Sciatic nerve (tissue), 2 donors: ENCODE measurements around the gene APOBEC3B. TPM values are rescaled to one million over a fixed set of nuclear protein-coding genes. Genes with fewer than 3 reads are reported as not detected.
"Not testable (repeated sequence)": the region's sequence is repeated elsewhere in the genome, so short reads cannot be mapped to it uniquely, and the experiment has no call there.

Experiments
- ATAC-seq: fragments of 200-7000 bp; cut with Tn5 transposase; one replicate; pipeline ENCODE4 v1.9.1; 2020; ENCODE audit warnings: mild to moderate bottlenecking, moderate library complexity
- DNase-seq: peaks from one replicate; pipeline ENCODE4 v3.0.0-alpha.2; 2020; ENCODE audit warnings: low spot score
- intact Hi-C: fragments of 100-400 bp; cut with DNase I; formaldehyde crosslinking; loops from one replicate; pipeline ENCODE4 v1.14.2; 2022
- total RNA-seq: library from RNA; stranded (reverse); fragmentation: NEBNext Ultra II Directional; extraction: Animal tissue kit (Norgen Biotek cat#: 25700); gene quantifications from one replicate; pipeline ENCODE4 v1.2.1, GENCODE V29; 2021
- donor health status: DM: no; HTN: no; CAD: no.
- donor health status: DM: no; HTN: no; CAD: no.

The APOBEC3B gene
- total RNA-seq = 2.2 TPM

DNA sequence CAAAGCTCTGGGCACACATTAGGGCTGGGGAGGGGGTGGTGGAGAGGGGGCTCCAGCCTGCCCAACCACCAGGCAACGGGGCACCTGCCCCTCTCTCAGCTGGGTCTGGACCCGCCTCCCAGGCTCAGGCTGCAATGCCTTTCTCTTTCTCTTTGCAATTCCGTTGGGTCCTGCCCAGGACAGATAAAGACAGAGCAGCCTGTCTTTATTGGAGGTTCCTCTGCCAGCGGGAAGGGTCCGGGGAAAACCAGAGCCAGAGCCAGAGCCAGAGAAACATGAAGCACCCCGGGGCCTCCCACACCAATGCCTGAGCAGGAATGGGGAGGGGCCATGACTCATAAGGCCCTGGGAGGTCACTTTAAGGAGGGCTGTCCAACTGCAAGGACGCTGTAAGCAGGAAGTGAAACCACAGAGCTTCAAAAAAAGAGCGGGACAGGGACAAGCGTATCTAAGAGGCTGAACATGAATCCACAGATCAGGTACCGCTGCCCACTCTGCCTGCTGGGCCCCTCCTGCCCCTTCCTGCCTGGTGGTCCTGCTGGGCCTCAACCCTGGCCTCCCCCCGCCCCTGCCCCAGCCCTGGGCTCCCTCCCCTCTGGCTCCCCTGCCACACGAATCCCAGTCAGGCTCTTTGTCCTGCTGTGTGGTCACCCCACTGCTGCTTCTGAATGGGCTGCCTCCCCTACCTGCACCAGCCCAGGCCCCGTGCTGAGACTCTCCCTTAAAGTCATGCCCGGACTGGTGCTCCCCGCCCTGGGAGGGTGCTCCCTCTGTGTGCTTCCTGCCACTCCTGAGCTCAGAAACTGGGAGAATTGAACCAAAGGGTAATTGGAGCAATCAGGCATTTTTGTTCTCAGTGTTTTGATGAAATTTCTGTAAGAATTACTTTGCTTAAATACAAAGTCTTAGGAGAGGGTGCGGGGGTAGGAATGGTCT is at the start of gene APOBEC3B:
Gene APOBEC3B (plus strand): TSS at position 356 of the 936 bp plus-strand sequence. CDS start 107 bp downstream, at position 463.
- ATAC-seq (peak; percentile 99), DNase-seq (peak; percentile 76)
- intact Hi-C loops = no loop called here

DNA sequence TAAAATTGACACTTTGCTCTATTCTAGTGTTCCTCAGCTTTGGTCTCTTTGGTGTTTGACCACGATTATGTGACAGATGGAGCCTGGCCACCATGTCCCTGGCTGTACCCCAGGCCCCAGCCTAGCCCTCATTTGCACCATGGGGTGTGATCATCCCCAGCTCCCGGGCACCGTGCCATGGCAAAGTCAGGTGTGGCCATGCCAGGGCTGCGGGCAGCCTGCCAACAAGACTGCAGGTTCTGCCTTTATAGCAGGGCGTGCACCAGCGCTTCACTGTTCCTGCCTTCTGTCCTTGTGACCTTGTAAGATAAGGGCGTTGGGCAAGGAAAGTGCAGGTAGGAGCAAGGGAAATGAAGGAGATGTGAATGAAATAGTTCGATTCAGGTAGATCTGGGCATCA is 47.1 kb upstream of the APOBEC3B start:
- intact Hi-C loops = no loop called here
- ATAC-seq = no peak

DNA sequence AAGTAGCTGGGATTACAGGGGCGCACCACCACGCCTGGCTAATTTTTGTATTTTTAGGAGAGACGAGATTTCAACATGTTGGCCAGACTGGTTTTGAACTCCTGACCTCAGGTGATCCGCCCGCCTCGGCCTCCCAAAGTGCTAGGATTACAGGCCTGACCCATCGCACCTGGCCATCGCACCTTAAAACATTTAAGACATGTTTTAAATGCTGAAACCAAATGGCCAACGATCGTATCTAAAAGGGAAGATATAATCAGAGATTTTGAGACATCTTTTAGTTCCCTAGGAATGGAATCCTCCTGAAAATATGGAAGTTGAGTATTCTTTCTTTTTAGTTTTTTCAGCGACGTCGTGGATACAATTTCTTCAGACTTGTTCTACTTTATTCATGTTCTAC is 46.5 kb upstream of the APOBEC3B start:
- ATAC-seq = no peak
- intact Hi-C loops = no loop called here
- no peak for DNase-seq

More for the DNA sequence above, 47.1 kb upstream of the APOBEC3B start:
- no peak for DNase-seq

DNA sequence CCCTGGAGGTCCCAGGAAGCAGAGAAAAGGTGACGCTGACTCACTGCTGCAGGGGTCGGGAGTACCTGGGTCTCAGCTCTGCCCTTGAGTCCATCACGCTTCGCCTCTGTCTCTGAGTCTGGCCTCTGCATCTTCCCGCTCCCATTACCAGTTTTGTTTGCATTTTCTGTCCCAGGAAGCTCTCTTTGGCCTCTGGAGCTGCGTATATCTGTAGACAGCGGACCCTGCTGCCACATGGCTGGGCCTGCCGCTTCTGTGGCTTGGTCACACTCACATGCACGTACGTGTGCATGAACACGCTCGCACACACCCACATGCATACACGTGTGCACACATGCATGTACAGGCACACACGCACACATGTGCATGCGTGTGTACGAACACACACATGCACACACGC is 45.6 kb upstream of the APOBEC3B start:
- ATAC-seq (no peak), DNase-seq (no peak)
- intact Hi-C loops = no loop called here

DNA sequence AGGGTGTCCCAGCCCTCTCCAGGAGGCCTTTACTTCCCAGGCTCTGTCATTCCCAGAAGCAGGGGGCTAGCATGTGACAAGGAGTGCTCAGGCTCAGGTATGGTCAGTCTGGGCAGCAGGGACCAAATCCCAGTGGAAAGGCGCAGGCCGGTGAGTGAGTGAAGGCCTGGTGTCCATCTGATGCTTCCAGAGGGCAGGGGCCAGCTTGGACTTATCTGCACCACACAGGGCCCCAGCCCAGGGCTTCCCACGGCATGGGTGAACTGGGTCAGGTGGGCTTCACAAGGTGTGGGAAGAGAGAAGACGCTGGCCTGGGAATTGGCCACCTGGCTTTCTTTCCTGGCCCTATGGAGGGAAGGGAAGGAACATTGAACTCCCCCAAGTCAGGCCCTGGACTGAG is 45.1 kb upstream of the APOBEC3B start:
- no peak for ATAC-seq
- DNase-seq = no peak
- intact Hi-C loops = no loop called here

DNA sequence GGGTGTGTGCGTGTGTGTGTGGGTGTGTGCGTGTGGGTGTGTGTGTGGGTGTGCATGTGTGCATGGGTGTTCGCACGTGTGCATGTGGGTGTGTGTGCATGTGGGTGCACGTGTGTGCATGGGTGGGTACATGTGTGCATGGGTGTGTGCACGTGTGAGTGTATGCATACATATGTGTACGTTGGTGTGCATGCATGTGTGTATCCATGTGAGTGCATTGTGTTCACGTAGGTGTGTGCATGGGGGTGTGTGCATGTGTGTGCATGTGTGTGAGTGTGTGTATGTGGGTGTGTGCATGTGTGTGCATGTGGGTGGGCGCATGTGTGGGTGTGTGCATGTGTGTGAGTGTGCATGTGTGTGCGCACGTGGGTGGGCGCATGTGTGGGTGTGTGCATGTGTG is 44.6 kb upstream of the APOBEC3B start:
- ATAC-seq = no peak
- intact Hi-C loops = no loop called here
- no peak for DNase-seq

DNA sequence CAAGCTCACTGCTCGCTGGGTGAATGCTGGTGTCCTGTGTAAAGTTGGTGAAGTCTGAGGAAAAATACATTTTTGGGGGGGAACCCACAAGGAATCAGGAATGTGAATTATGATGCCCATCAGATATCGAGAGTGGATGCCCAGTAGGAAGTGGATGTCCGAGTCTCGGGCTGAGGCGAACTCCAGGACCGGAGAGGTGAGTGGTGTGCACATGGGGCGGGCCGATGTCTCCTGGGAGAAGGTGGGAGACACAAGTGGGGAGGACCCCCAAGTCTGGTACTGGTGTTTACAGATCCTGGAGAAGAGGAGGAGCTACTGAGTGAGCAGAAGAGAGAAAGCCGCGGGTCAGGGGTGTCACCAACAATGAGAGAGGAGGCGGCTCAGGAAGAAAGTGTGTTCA is 43.9 kb upstream of the APOBEC3B start:
- no peak for DNase-seq
- intact Hi-C loops = no loop called here

DNA sequence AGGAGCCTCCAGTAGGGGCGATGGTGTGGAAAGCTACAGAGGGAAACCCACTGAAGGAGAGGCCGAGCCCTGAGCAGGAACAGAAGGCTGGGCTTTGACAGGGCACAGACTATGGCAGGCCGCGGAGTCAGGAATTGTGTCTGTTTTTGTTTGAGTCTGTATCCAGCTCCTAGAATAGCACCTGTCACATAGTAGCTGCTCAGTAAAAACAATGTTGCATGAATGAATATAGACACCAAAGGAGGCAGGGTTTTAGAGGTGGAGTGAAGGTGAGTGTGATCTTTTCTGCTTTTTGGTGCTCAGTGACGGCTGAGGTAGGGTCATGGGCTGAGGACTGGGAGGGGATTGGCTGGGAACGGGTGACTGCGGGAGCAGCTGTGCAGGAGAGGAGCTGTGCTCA is 43.2 kb upstream of the APOBEC3B start:
- intact Hi-C loops = no loop called here

More for the DNA sequence above, 43.9 kb upstream of the APOBEC3B start:
- ATAC-seq = no peak

DNA sequence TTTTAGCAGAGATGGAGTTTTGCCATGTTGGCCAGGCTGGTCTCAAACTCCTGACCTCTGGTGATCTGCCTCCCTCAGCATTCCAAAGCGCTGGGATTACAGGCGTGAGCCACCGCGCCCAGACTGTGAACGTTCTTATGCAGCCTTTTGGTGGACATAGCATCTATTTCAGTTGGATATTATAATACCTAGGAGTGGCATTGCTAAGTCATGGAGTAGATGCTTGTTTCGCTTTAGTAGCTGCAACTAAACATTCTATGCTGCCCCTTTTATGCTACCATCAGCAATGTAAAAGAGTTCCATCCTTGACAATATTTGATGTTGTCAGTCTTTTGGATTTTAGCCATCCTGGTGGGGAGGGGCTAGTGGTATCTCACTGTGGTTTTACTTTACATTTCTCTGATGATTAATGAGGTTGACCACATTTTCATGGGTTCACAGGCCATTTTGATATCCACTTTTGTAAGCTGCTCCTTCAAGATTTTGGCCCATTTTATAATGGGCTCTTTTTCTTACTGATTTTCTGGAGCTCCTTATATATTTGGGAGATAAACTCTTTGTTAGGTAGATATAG is 41.2 kb upstream of the APOBEC3B start:
- intact Hi-C loops = no loop called here
- ATAC-seq = no peak
- DNase-seq = no peak

More for the DNA sequence above, 43.2 kb upstream of the APOBEC3B start:
- ATAC-seq (no peak), DNase-seq (no peak)

DNA sequence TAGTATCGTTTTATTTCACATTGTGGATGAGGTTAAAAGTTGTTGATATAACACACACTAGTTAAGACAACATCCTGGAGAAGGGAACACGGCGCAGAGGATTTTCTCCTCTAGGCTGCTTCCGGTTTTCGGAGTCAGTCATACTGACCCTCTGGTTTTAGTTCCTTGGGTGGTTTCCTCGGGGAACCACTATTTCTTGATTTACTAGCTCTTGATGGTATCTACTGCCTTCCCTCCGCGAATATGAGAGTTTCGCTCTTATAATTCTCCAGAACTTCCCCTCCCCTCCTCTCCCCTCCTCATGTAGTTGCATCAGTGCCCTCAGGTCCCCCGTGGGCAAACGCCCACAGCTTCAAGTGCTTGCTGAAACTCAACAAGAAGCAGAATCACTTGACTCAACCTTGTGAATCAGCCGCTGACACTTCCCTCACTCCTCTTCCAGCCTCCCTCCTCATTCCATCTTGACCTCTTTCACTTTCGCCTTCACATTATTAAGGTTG is 40.6 kb upstream of the APOBEC3B start:
- DNase-seq (no peak), ATAC-seq (peak; percentile 67)
- intact Hi-C loops = no loop called here

DNA sequence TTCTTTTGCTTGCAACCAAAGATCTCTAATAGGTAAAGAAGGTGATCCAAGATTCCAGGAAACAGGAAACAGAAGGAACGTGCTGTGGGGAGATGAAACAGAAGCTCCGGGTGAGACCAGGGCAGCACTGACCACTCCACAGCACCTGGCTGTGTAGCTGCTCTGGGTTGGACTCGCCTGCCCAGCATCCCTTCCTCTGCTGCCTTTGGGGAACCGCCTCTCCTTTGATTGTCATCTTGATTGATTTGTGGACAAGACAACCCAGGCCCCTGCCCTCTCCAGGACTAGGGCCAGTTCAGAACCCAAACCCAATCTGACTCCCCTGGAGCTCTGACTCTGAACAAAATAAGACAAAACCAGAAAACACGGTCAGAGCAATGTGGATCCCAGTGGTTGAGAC is 39.4 kb upstream of the APOBEC3B start:
- DNase-seq = peak; percentile 33
- no peak for ATAC-seq
- intact Hi-C loops = no loop called here

DNA sequence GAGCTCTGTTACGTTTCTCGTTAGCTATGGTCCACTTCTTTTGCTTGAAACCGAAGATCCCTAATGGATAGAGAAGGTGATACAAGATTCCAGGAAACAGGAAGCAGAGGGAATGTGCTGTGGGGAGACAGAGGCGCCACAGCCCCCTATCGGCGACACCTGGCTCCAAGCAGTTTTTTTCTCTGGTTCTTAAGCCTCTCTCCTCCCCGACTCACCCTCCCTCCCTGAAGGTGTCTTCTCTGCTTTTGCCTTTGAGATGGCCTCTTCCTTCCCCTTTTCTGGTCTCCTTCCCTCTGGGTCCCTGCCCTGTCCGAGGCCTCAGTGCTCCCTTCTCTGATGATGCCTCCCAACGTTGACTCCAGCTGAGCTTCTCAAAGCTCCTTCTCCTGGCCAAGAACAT is 38.9 kb upstream of the APOBEC3B start:
- DNase-seq (peak; percentile 26), ATAC-seq (no peak)

DNA sequence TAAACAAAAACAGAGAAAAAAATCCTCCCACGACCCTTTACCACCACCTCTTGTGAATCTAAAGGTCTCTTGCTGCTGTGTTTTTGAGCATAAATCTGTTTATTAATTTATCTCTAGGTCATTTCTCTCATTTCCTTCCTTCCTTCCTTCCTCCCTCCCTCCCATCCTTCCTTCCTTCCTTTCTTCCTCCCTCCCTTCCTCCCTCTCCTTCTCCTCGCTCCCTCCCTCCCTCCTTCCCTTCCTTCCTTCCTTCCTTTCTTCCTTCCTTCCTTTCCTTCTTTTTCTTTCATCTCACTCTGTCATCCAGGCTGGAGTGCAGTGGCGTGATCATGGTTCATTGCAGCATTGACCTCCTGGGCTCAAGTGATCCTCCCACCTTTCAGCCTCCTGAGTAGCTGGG is 38.3 kb upstream of the APOBEC3B start:
- intact Hi-C loops = no loop called here
- DNase-seq = no peak
- ATAC-seq = no peak

More for the DNA sequence above, 38.9 kb upstream of the APOBEC3B start:
- intact Hi-C loops = no loop called here

DNA sequence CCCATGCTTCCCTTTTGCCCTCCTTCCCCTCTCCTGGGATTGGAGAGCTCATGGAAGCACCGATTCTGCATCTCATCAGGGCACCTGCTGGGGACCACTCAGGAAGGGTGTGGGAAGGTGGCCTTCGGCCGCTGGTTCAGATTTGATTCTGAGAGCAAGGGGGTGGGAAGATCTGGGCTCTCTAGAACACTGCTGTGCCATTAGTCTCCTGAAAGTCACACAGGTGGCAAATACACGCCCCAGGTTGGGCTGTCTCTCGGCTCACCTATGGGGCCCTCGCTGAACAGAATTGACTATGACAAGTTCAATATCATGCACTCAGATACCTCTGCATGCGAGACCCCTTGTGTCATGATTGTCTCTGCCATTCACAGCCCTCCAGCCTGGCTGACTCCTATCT is 37.5 kb upstream of the APOBEC3B start:
- no peak for ATAC-seq
- intact Hi-C loops = no loop called here
- DNase-seq = no peak

DNA sequence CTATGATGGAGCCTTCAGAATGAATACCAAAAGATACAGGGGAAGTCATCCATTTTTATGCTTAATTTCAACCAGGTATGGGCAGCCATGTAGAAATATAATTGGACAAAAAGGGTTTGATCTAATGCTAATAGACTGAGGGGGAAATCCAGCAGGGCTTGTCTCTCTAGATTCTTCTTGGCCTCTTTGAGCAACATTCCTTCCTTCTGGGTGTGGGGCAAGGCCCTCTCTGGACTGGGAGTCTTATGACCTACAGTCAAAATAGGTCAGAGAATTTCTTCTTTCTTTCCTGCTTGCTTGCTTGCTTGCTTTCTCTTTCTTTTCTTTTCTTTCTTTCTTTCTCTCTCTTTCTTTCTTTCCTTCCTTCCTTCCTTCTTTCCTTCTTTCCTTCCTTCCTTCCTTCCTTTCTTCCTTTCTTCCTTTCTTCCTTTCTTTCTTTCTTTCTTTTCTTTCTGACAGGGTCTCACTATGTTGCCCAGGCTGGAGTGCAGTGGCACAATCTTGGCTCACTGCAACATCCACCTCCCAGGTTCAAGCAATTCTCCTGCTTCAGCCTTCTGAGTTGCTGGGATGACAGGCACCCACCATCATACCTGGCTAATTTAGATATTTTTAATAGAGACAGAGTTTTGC is 36.3 kb upstream of the APOBEC3B start:
- intact Hi-C loops, ATAC-seq, DNase-seq: not testable (repeated sequence)

DNA sequence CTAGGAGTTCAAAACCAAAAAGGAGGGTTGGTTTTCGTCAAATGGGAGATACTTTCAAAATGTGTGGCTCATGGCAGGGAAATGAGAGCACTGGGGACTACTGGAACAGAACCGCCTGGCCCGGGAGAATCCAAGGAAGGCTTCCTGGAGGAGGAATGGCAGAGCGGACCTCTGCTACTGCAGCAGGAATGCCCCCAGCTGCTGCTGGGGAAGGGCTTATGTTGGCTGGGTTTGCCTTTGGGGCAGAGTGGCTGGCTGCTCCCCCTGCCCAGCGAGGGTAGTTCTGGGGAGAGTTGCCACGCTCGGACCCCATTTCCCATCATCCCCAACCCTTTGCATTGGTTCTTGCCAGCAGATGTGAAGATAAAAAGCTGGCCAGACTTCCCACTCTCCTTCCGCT is 35.4 kb upstream of the APOBEC3B start:
- intact Hi-C loops = no loop called here
- no peak for DNase-seq
- no peak for ATAC-seq

DNA sequence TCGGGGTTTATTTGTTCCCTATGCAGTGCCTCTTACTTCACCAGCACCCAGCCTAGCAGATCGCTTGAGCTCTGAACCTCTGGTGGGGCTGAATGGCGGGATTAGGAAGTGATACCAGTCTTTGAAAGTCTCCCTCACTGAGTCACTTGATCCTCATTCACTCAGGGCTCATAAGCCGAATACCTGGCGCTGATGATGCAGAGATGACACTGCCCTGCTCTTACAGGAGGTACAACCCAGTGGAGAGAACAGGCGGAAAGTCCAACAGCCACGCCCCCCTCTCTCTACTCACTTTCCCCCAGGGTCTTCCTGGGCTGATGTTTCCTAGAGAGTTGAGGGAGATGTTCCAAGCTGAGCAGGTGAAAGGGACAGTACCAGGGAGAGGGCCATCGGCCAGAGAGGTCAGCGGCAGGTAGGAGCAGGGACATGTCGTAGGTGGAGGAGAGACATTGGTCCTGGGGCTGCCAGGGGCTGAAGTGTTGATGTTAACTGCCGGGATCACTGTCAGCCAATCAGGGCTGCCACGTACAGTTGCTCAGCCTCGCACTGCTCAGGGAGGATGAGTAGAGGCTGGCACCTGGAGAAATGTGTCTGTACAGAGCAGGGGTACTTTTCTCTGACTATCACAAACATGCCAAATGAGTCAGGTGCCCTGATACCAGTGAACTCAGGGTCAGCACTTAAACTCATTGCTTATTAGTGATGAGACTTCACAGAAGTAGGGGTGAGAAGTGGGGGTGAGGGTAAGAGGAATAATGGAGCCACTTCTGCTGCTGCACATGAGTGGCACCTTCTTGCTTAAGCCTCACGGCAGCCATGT is 34.6 kb upstream of the APOBEC3B start:
- intact Hi-C loops = no loop called here
- ATAC-seq = no peak
- DNase-seq = no peak

DNA sequence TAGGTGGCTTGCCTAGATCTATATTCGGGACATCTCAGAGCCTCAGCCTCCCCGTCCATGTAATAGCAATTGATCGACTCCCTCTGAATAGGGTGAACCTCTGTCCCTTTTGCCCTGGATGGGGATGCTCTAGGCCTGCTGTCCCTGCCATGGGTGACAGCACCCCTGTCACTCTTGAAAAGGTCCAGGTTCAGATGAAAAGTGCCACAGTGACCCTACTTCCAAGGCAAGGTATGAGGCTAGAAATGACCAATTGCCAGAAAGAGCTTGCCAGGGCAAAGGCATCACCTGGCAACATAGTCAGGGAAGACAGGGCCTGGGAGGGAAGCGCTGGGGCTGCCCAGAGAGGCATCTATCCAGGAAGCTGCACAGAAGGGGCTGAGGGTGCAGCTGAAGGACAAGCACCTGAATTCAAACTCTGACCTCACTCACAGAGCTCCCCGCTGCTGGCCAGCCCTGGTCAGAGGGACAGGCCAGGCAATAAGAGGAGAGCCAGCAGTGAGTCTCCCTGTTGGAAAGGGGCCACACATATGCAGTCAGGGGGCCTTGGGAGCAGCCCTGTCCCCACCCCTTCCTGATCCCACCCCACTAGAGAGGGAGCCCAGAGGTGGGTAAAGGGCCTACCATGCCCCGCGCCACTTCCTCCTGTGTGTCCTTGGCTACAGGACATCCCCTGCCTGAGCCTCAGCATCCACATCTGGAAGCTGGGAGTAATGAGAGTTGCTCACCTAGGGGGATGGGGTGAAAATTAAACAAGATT is 33.8 kb upstream of the APOBEC3B start:
- DNase-seq (no peak), ATAC-seq (no peak)
- intact Hi-C loops = no loop called here
